Frontal cortex (tissue), 4 donors: ENCODE data around the gene ZNF644. TPM values are rescaled to one million over a fixed set of nuclear protein-coding genes. Genes with fewer than 3 reads are reported as not detected.

Experiments
- DNase-seq, 2 donors: peaks; one replicate each; pipeline ENCODE4 v3.0.0; 2012; ENCODE audit warnings: low spot score in 2 of 2
- FAIRE-seq: peaks from 2 replicates; lab custom pipeline; 2012; peaks lifted over from hg19 to GRCh38; lab: Jason Lieb, UNC
- total RNA-seq: library from RNA; depleted of rRNA; stranded (reverse); fragments of >200 nt; gene quantifications from one replicate; pipeline ENCODE4 v1.2.3, GENCODE V29; 2014
- donor health status: control.
- donor health status: control.
- donor health status: control.

The ZNF644 gene
- total RNA-seq, 1 donor from 2014 or later: 281 TPM

GRCh38 chr1:90882221-90882620 lies 139.6 kb downstream of the ZNF644 start:
- DNase-seq (no peak), FAIRE-seq (no peak)

GRCh38 chr1:90881034-90881433 lies 140.8 kb downstream of the ZNF644 start:
- no peak for DNase-seq

GRCh38 chr1:90879281-90879680 lies 142.6 kb downstream of the ZNF644 start:
- no peak for FAIRE-seq
- DNase-seq: no peak

More at GRCh38 chr1:90881034-90881433, 140.8 kb downstream of the ZNF644 start:
- no peak for FAIRE-seq

GRCh38 chr1:90876101-90876500 lies 145.7 kb downstream of the ZNF644 start:
- DNase-seq (no peak), FAIRE-seq (no peak)
